Fibroblast of lung (primary cell): ENCODE results near the gene ARHGEF38.

Experiments
- EZH2 ChIP-seq: IDR thresholded peaks from 2 replicates; pipeline ENCODE4 v1.5.1; 2012; ENCODE audit warnings: low read length, control low read depth, mild to moderate bottlenecking; ENCODE audit errors: missing control alignments
- TF ChIP-seq, protein P1 (sequence below), 2 donors: IDR thresholded peaks in 1 of 2; conservative IDR thresholded peaks in 1 of 2; 1 replicate in 1 of 2; 2 replicates in 1 of 2; pipeline ENCODE4 v1.5.1; 2011 to 2012; ENCODE audit warnings: low read length in 2 of 2, control low read depth in 1 of 2, inconsistent platforms in 1 of 2, low read depth in 1 of 2, mild to moderate bottlenecking in 1 of 2

DNA sequence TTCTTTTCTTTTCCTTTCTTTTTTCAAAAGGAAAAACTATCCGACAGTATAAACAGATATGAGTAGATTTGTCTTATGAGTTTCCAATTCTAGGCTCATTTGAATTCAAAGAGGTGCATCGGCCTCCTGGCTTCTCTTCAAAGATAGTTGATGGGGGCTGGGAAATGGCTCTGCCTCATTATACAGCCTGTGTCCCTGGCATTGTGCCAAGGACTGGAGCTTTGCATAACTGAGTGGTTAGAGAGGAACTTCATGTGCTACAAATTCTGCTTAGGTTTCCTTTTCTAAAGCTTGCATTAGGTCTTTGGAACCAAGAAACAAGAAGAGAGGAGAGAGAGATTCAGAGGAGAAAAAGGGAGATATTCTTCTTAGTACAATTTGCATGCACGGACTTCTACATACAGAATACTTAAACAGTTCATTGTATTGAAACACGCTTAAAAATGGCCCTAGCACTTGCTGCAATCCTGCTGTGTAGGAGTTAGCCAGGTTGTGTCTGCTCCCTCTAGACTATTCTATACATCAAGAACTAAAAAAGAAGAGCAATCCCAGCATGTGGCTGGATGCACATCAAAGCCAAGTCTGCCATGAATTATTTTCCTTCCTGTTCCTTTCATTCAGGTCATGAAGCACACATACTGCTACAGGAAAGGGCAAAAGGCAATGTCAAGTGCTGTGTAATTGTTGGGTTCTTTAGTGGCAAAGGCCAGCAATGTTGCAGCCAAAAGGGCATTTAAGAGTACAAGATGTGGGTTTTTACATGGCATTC is 85.2 kb downstream of the ARHGEF38 start:
- TF ChIP-seq, protein P1, sequence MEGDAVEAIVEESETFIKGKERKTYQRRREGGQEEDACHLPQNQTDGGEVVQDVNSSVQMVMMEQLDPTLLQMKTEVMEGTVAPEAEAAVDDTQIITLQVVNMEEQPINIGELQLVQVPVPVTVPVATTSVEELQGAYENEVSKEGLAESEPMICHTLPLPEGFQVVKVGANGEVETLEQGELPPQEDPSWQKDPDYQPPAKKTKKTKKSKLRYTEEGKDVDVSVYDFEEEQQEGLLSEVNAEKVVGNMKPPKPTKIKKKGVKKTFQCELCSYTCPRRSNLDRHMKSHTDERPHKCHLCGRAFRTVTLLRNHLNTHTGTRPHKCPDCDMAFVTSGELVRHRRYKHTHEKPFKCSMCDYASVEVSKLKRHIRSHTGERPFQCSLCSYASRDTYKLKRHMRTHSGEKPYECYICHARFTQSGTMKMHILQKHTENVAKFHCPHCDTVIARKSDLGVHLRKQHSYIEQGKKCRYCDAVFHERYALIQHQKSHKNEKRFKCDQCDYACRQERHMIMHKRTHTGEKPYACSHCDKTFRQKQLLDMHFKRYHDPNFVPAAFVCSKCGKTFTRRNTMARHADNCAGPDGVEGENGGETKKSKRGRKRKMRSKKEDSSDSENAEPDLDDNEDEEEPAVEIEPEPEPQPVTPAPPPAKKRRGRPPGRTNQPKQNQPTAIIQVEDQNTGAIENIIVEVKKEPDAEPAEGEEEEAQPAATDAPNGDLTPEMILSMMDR (conservative IDR thresholded peaks at IDR 0.05 in 1 of 2, IDR thresholded peaks at IDR 0.05 in 1 of 2; ENCODE audit: low read depth in 1 of 2, low read length in 2 of 2), result no peak
- no peak for TF ChIP-seq EZH2
